GM23338 (cell line): ENCODE measurements around the gene PTN. TPM values are rescaled to one million over a fixed set of nuclear protein-coding genes. Genes with fewer than 3 reads are reported as not detected.

Experiments
- ATAC-seq: fragments of 200-7000 bp; cut with Tn5 transposase; 3 replicates; pipeline ENCODE4 v1.9.1; 2020
- DNase-seq: peaks from one replicate; pipeline ENCODE4 v3.0.0-alpha.2; 2015; ENCODE audit warnings: low spot score
- H2AFZ ChIP-seq: fragments of 200-600 bp; sonication (generic); 2 replicates; pipeline ENCODE4 v1.8.0; 2016; ENCODE audit warnings: antibody characterized with exemption, mild to moderate bottlenecking, moderate library complexity
- H3F3A ChIP-seq: fragments of 200-600 bp; sonication (generic); replicated peaks from 2 replicates; pipeline ENCODE4 v1.8.0; 2017; ENCODE audit warnings: antibody characterized with exemption, mixed run types, low read depth
- H3K27ac ChIP-seq: fragments of 200-600 bp; sonication (generic); 2 replicates; pipeline ENCODE4 v1.6.1; 2016; ENCODE audit warnings: low read depth
- H3K27me3 ChIP-seq: fragments of 200-600 bp; sonication (generic); 2 replicates; pipeline ENCODE4 v1.8.0; 2016; ENCODE audit warnings: mild to moderate bottlenecking, mixed run types, moderate library complexity; ENCODE audit not compliant: insufficient read depth
- H3K36me3 ChIP-seq: fragments of 200-600 bp; sonication (generic); 2 replicates; pipeline ENCODE4 v1.8.0; 2016; ENCODE audit warnings: mild to moderate bottlenecking; ENCODE audit not compliant: insufficient read depth
- H3K4me1 ChIP-seq: fragments of 200-600 bp; sonication (generic); 2 replicates; pipeline ENCODE4 v1.8.0; 2016; ENCODE audit warnings: mild to moderate bottlenecking, moderate library complexity; ENCODE audit not compliant: insufficient read depth
- H3K4me2 ChIP-seq: fragments of 200-600 bp; sonication (generic); 2 replicates; pipeline ENCODE4 v1.7.1; 2017; ENCODE audit warnings: mixed run types
- H3K4me3 ChIP-seq: fragments of 200-600 bp; sonication (generic); 2 replicates; pipeline ENCODE4 v1.6.1; 2016; ENCODE audit warnings: mixed run types
- H3K79me2 ChIP-seq: fragments of 200-600 bp; sonication (generic); replicated peaks from 2 replicates; pipeline ENCODE4 v1.8.0; 2017; ENCODE audit warnings: mild to moderate bottlenecking; ENCODE audit not compliant: insufficient read depth
- H3K9me2 ChIP-seq: fragments of 200-600 bp; sonication (generic); 2 replicates; pipeline ENCODE4 v1.8.0; 2017; ENCODE audit not compliant: insufficient read depth
- H4K20me1 ChIP-seq: fragments of 200-600 bp; sonication (generic); replicated peaks from 2 replicates; pipeline ENCODE4 v1.8.0; 2017; ENCODE audit warnings: mild to moderate bottlenecking; ENCODE audit not compliant: insufficient read depth
- H3K27ac Mint-ChIP-seq: 2 replicates; pipeline ENCODE4 v1.8.0; 2020; ENCODE audit warnings: inconsistent platforms, mild to moderate bottlenecking, moderate library complexity, mixed read lengths
- H3K27me3 Mint-ChIP-seq: 3 replicates; pipeline ENCODE4 v1.8.0; 2022; ENCODE audit warnings: low read depth, mild to moderate bottlenecking, moderate library complexity, mixed read lengths, inconsistent platforms; ENCODE audit not compliant: insufficient read depth, poor library complexity
- H3K36me3 Mint-ChIP-seq: 3 replicates; pipeline ENCODE4 v1.8.0; 2021; ENCODE audit warnings: low read depth, mild to moderate bottlenecking, inconsistent platforms, moderate library complexity, mixed read lengths
- H3K4me1 Mint-ChIP-seq: 3 replicates; pipeline ENCODE4 v1.8.0; 2020; ENCODE audit warnings: mild to moderate bottlenecking, inconsistent platforms, mixed read lengths
- H3K4me3 Mint-ChIP-seq: 3 replicates; pipeline ENCODE4 v1.8.0; 2021; ENCODE audit warnings: moderate library complexity, mild to moderate bottlenecking, inconsistent platforms, mixed read lengths
- H3K9me3 Mint-ChIP-seq: 3 replicates; pipeline ENCODE4 v1.8.0; 2020; ENCODE audit warnings: moderate library complexity, mild to moderate bottlenecking, inconsistent platforms, mixed read lengths
- CREB1 ChIP-seq: fragments of 250-450 bp; sonication (Bioruptor Pico); IDR thresholded peaks from 2 replicates; pipeline ENCODE4 v1.5.0; 2020; ENCODE audit warnings: low read depth, mild to moderate bottlenecking, moderate library complexity
- CTCF ChIP-seq, 2 experiments: fragments of 200-600 bp in 1 of 2; sonication (generic) in 1 of 2; conservative IDR thresholded peaks; 2 replicates each; pipeline versions ENCODE4 v1.5.1 to v1.6.1; 2016 to 2017; ENCODE audit warnings: antibody characterized with exemption in 2 of 2, low read depth in 2 of 2, mild to moderate bottlenecking in 2 of 2, moderate library complexity in 1 of 2
- EZH2 ChIP-seq: fragments of 200-600 bp; sonication (generic); IDR thresholded peaks from one replicate; pipeline ENCODE4 v1.8.0; 2017; ENCODE audit warnings: antibody characterized with exemption, mild to moderate bottlenecking, low read depth; ENCODE audit not compliant: unreplicated experiment
- EZH2phosphoT487 ChIP-seq: fragments of 200-600 bp; sonication (generic); IDR thresholded peaks from one replicate; pipeline ENCODE4 v1.8.1; 2018; ENCODE audit warnings: antibody characterized with exemption; ENCODE audit not compliant: unreplicated experiment
- JUNB ChIP-seq: IDR thresholded peaks from one replicate; pipeline ENCODE4 v1.6.1; 2016; ENCODE audit warnings: antibody characterized with exemption; ENCODE audit not compliant: unreplicated experiment
- NANOG ChIP-seq: IDR thresholded peaks from 2 replicates; pipeline ENCODE4 v1.6.1; 2016; ENCODE audit warnings: antibody characterized with exemption, borderline replicate concordance
- POLR2AphosphoS5 ChIP-seq: IDR thresholded peaks from 2 replicates; pipeline ENCODE4 v1.6.1; 2016; ENCODE audit warnings: antibody characterized with exemption, low read depth
- REST ChIP-seq: IDR thresholded peaks from one replicate; pipeline ENCODE4 v1.6.1; 2018; ENCODE audit warnings: antibody characterized with exemption; ENCODE audit not compliant: unreplicated experiment
- STAT1 ChIP-seq: IDR thresholded peaks from one replicate; pipeline ENCODE4 v1.6.1; 2016; ENCODE audit warnings: antibody characterized with exemption; ENCODE audit not compliant: unreplicated experiment
- ZNF114 ChIP-seq: fragments of 250-450 bp; sonication (Bioruptor Pico); IDR thresholded peaks from 2 replicates; pipeline ENCODE4 v1.5.0; 2020; ENCODE audit warnings: mild to moderate bottlenecking, moderate library complexity
- ZNF331 ChIP-seq: fragments of 250-450 bp; sonication (Bioruptor Pico); IDR thresholded peaks from 2 replicates; pipeline ENCODE4 v1.5.0; 2020; ENCODE audit warnings: low read depth, mild to moderate bottlenecking, moderate library complexity
- polyA plus RNA-seq: library from polyadenylated mRNA; unstranded; fragments of >200 nt; fragmentation: Nextera tagmentation; extraction: Ambion mirVana; gene quantifications from 2 replicates; pipeline ENCODE4 v1.2.1, GENCODE V29; 2016
- total RNA-seq: library from RNA; depleted of rRNA; stranded (reverse); fragments of >200 nt; shearing (Covaris generic); gene quantifications from 2 replicates; pipeline ENCODE4 v1.2.3, GENCODE V29; 2014
- TF ChIP-seq, protein P1 (sequence below): IDR thresholded peaks from 2 replicates; pipeline ENCODE4 v1.6.1; 2016; ENCODE audit warnings: antibody characterized with exemption
- TF ChIP-seq, protein P2 (sequence below): fragments of 250-450 bp; sonication (Bioruptor Pico); IDR thresholded peaks from 2 replicates; pipeline ENCODE4 v1.5.0; 2020; ENCODE audit warnings: mild to moderate bottlenecking, moderate library complexity

PTN gene
- total and polyA plus RNA-seq, 2 experiments from 2014 or later = 20.1 to 39.4 TPM

DNA sequence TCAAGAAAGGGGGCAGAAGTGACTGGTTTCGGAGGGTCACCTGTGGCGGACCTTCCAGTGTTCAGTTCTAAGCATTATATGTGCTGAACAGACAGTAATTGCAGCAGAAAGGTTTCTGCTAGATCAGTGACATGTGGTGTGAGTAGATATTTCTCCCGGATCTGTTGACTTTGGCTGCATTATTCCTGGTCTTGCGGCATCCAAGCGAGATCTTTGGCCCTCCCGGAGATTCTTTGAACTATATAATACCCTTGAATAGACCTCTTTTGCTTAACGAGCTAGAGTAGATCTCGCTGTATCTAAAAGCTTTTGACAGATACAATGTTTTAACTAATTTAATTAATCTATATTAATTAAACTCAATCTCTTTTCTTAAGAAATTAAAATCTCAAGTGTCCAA lies 99.8 kb downstream of the PTN start:
- H3K27me3 Mint-ChIP-seq = peaks cover 3% of the 10 kb centered on the region
- no peaks in the 10 kb centered on the region for H4K20me1 ChIP-seq
- no peak overlapping the region for H3K27ac ChIP-seq
- H3K36me3 Mint-ChIP-seq = no peaks in the 10 kb centered on the region
- no peaks in the 10 kb centered on the region for H3K27me3 ChIP-seq
- no peak for TF ChIP-seq ZNF114
- TF ChIP-seq, protein P1, sequence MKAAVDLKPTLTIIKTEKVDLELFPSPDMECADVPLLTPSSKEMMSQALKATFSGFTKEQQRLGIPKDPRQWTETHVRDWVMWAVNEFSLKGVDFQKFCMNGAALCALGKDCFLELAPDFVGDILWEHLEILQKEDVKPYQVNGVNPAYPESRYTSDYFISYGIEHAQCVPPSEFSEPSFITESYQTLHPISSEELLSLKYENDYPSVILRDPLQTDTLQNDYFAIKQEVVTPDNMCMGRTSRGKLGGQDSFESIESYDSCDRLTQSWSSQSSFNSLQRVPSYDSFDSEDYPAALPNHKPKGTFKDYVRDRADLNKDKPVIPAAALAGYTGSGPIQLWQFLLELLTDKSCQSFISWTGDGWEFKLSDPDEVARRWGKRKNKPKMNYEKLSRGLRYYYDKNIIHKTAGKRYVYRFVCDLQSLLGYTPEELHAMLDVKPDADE = no peak
- TF ChIP-seq, protein P2, sequence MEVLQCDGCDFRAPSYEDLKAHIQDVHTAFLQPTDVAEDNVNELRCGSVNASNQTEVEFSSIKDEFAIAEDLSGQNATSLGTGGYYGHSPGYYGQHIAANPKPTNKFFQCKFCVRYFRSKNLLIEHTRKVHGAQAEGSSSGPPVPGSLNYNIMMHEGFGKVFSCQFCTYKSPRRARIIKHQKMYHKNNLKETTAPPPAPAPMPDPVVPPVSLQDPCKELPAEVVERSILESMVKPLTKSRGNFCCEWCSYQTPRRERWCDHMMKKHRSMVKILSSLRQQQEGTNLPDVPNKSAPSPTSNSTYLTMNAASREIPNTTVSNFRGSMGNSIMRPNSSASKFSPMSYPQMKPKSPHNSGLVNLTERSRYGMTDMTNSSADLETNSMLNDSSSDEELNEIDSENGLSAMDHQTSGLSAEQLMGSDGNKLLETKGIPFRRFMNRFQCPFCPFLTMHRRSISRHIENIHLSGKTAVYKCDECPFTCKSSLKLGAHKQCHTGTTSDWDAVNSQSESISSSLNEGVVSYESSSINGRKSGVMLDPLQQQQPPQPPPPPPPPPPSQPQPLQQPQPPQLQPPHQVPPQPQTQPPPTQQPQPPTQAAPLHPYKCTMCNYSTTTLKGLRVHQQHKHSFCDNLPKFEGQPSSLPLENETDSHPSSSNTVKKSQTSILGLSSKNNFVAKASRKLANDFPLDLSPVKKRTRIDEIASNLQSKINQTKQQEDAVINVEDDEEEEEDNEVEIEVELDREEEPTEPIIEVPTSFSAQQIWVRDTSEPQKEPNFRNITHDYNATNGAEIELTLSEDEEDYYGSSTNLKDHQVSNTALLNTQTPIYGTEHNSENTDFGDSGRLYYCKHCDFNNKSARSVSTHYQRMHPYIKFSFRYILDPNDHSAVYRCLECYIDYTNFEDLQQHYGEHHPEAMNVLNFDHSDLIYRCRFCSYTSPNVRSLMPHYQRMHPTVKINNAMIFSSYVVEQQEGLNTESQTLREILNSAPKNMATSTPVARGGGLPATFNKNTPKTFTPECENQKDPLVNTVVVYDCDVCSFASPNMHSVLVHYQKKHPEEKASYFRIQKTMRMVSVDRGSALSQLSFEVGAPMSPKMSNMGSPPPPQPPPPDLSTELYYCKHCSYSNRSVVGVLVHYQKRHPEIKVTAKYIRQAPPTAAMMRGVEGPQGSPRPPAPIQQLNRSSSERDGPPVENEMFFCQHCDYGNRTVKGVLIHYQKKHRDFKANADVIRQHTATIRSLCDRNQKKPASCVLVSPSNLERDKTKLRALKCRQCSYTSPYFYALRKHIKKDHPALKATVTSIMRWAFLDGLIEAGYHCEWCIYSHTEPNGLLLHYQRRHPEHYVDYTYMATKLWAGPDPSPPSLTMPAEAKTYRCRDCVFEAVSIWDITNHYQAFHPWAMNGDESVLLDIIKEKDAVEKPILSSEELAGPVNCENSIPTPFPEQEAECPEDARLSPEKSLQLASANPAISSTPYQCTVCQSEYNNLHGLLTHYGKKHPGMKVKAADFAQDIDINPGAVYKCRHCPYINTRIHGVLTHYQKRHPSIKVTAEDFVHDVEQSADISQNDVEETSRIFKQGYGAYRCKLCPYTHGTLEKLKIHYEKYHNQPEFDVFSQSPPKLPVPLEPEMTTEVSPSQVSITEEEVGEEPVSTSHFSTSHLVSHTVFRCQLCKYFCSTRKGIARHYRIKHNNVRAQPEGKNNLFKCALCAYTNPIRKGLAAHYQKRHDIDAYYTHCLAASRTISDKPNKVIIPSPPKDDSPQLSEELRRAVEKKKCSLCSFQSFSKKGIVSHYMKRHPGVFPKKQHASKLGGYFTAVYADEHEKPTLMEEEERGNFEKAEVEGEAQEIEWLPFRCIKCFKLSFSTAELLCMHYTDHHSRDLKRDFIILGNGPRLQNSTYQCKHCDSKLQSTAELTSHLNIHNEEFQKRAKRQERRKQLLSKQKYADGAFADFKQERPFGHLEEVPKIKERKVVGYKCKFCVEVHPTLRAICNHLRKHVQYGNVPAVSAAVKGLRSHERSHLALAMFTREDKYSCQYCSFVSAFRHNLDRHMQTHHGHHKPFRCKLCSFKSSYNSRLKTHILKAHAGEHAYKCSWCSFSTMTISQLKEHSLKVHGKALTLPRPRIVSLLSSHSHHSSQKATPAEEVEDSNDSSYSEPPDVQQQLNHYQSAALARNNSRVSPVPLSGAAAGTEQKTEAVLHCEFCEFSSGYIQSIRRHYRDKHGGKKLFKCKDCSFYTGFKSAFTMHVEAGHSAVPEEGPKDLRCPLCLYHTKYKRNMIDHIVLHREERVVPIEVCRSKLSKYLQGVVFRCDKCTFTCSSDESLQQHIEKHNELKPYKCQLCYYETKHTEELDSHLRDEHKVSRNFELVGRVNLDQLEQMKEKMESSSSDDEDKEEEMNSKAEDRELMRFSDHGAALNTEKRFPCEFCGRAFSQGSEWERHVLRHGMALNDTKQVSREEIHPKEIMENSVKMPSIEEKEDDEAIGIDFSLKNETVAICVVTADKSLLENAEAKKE (CRISPR knock-in tag) = no peak
- no peak for TF ChIP-seq STAT1
- TF ChIP-seq JUNB = no peak
- no peak for TF ChIP-seq NANOG
- TF ChIP-seq CTCF (conservative IDR thresholded peaks at IDR 0.05; ENCODE audit: low read depth in 2 of 2) = no peak
- no peak for TF ChIP-seq CREB1 (CRISPR knock-in tag)
- TF ChIP-seq ZNF331 = no peak
- no peak for TF ChIP-seq EZH2phosphoT487
- TF ChIP-seq EZH2 = no peak
- no peak for TF ChIP-seq POLR2AphosphoS5
- TF ChIP-seq REST = no peak
- no peak overlapping the region for H3K4me3 ChIP-seq
- no peaks in the 10 kb centered on the region; the same call in 1 of the 2 replicates for H3K9me2 ChIP-seq
- H3K4me1 ChIP-seq = peaks cover 8% of the 10 kb centered on the region; the same call in 1 of the 2 replicates
- no peak overlapping the region for H3K4me2 ChIP-seq
- no peak overlapping the region for H3K27ac Mint-ChIP-seq
- H3K9me3 Mint-ChIP-seq = no peaks in the 10 kb centered on the region
- ATAC-seq (no peak), DNase-seq (no peak)
- H3K4me1 Mint-ChIP-seq = peaks cover 16% of the 10 kb centered on the region
- H3F3A ChIP-seq = no peaks in the 10 kb centered on the region
- no peaks in the 10 kb centered on the region for H3K36me3 ChIP-seq
- H3K4me3 Mint-ChIP-seq = no peak overlapping the region
- H2AFZ ChIP-seq = no peak overlapping the region
- no peaks in the 10 kb centered on the region for H3K79me2 ChIP-seq
